ENCODE measurements around the gene SIM1.

SIM1 gene

GRCh38 chr6:100453701-100454521 is 10.8 kb downstream of the SIM1 start:
- DNase-seq (ENCODE audit: low read depth), result no peak
- H3K4me3 ChIP-seq (ENCODE audit: low read depth, low read length), result no peak overlapping the region
- TF ChIP-seq CTCF (IDR thresholded peaks at IDR 0.05; ENCODE audit: low read depth, low read length, missing control alignments), result no peak
- in situ Hi-C loops (cut with HindIII; ENCODE audit: low sequenced_read_pairs), result loop anchor here (5.0 kb wide), 1 partner anchor 337 kb away; no protein-coding TSS in a partner anchor

- no peak for TF ChIP-seq CTCF (IDR thresholded peaks at IDR 0.05; ENCODE audit: low read depth, low read length, missing control alignments)
- DNase-seq (ENCODE audit: low read depth), result no peak
- in situ Hi-C loops (cut with HindIII; ENCODE audit: low sequenced_read_pairs), result loop anchor here (5.0 kb wide), 1 partner anchor 336 kb away; no protein-coding TSS in a partner anchor
- no peak overlapping the region for H3K4me3 ChIP-seq (ENCODE audit: low read depth, low read length)
These were observed 11.7 kb downstream of the SIM1 start for GRCh38 chr6:100452998-100453397.

GRCh38 chr6:100451577-100451976 is 13.1 kb downstream of the SIM1 start:
- H3K4me3 ChIP-seq (ENCODE audit: low read depth, low read length), result no peak overlapping the region
- TF ChIP-seq CTCF (IDR thresholded peaks at IDR 0.05; ENCODE audit: low read depth, low read length, missing control alignments), result no peak
- in situ Hi-C loops (cut with HindIII; ENCODE audit: low sequenced_read_pairs), result loop anchor here (5.0 kb wide), 1 partner anchor 334 kb away; no protein-coding TSS in a partner anchor
- DNase-seq (ENCODE audit: low read depth), result no peak

GRCh38 chr6:100449239-100449691 is 15.5 kb downstream of the SIM1 start:
- DNase-seq (ENCODE audit: low read depth), result no peak
- in situ Hi-C loops (cut with HindIII; ENCODE audit: low sequenced_read_pairs), result no loop called here
- no peak for TF ChIP-seq CTCF (IDR thresholded peaks at IDR 0.05; ENCODE audit: low read depth, low read length, missing control alignments)
- H3K4me3 ChIP-seq (ENCODE audit: low read depth, low read length), result no peak overlapping the region

GRCh38 chr6:100447900-100448748 is 16.6 kb downstream of the SIM1 start:
- TF ChIP-seq CTCF (IDR thresholded peaks at IDR 0.05; ENCODE audit: low read depth, low read length, missing control alignments), result no peak
- in situ Hi-C loops (cut with HindIII; ENCODE audit: low sequenced_read_pairs), result no loop called here
- H3K4me3 ChIP-seq (ENCODE audit: low read depth, low read length), result no peak overlapping the region
- no peak for DNase-seq (ENCODE audit: low read depth)

GRCh38 chr6:100447081-100447899 is 17.4 kb downstream of the SIM1 start:
- no peak for DNase-seq (ENCODE audit: low read depth)
- no peak overlapping the region for H3K4me3 ChIP-seq (ENCODE audit: low read depth, low read length)
- in situ Hi-C loops (cut with HindIII; ENCODE audit: low sequenced_read_pairs), result no loop called here
- TF ChIP-seq CTCF (IDR thresholded peaks at IDR 0.05; ENCODE audit: low read depth, low read length, missing control alignments), result no peak

Data from astrocyte of the cerebellum (primary cell).